ENCODE measurements around the gene KIRREL3. TPM values are rescaled to one million over a fixed set of nuclear protein-coding genes. Genes with fewer than 3 reads are reported as not detected.

The KIRREL3 gene
- polyA plus RNA-seq, 1 donor (not counting 4 experiments of a cell fraction or from before 2014, with no cell fraction given): 0.04 TPM

DNA sequence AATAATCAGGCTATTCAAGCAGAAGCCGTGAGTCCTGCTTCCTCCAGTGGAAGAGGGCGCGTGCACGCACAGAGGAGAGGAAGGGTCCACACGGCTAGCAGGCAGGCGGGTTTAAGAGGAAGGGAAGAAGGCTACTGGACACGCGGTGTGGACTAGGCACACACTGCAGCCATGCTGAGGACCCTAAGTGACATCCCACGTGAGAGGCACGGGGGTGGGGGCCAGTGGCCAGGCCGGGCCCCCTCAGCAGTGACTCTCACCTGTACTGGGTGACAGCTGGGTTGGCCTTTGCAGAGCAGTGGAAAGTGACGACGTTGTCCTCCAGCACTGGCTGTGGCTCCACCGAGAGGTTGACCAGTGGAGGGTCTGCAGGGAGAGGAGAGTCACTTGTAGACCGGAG is 544.5 kb downstream of the KIRREL3 start:
- H3K4me3 ChIP-seq (ENCODE audit: control insufficient read depth in 2 of 3, extremely low read depth in 1 of 3, insufficient read depth in 2 of 3, low read depth in 1 of 3, low read length in 3 of 3): no peak overlapping the region
- no peaks in the 10 kb centered on the region for H3K9me1 ChIP-seq (ENCODE audit: control insufficient read depth, extremely low read depth, insufficient read depth, low read length)
- TF ChIP-seq EZH2 (IDR thresholded peaks at IDR 0.05; ENCODE audit: low read length): no peak
- TF ChIP-seq, protein P1, sequence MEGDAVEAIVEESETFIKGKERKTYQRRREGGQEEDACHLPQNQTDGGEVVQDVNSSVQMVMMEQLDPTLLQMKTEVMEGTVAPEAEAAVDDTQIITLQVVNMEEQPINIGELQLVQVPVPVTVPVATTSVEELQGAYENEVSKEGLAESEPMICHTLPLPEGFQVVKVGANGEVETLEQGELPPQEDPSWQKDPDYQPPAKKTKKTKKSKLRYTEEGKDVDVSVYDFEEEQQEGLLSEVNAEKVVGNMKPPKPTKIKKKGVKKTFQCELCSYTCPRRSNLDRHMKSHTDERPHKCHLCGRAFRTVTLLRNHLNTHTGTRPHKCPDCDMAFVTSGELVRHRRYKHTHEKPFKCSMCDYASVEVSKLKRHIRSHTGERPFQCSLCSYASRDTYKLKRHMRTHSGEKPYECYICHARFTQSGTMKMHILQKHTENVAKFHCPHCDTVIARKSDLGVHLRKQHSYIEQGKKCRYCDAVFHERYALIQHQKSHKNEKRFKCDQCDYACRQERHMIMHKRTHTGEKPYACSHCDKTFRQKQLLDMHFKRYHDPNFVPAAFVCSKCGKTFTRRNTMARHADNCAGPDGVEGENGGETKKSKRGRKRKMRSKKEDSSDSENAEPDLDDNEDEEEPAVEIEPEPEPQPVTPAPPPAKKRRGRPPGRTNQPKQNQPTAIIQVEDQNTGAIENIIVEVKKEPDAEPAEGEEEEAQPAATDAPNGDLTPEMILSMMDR (optimal IDR thresholded peaks at IDR 0.05 in 1 of 3, IDR thresholded peaks at IDR 0.05 in 1 of 3, conservative IDR thresholded peaks at IDR 0.05 in 1 of 3; ENCODE audit: extremely low read depth in 1 of 3, insufficient read depth in 2 of 3, low read length in 3 of 3): no peak
- no peaks in the 10 kb centered on the region for H3K36me3 ChIP-seq (ENCODE audit: control insufficient read depth in 2 of 2, extremely low read depth in 1 of 2, insufficient read depth in 2 of 2, low read length in 2 of 2)
- FAIRE-seq (no peak), DNase-seq (ENCODE audit: low read depth, low spot score) (no peak)
- H2AFZ ChIP-seq (ENCODE audit: control insufficient read depth, low read length): no peak overlapping the region
- H3K27ac ChIP-seq (ENCODE audit: control insufficient read depth, insufficient read depth, low read length): no peak overlapping the region
- H3K9me3 ChIP-seq (ENCODE audit: control insufficient read depth, low read depth, low read length): peaks cover 4% of the 10 kb centered on the region
- no peaks in the 10 kb centered on the region for H4K20me1 ChIP-seq (ENCODE audit: control insufficient read depth, extremely low read depth, insufficient read depth, low read length)
- H3K9ac ChIP-seq (ENCODE audit: control insufficient read depth, extremely low read depth, insufficient read depth, low read length): no peak overlapping the region
- peaks cover 37% of the 10 kb centered on the region for H3K27me3 ChIP-seq (ENCODE audit: control insufficient read depth, extremely low read depth, insufficient read depth, low read length)
- dilution Hi-C loops (cut with MboI; ENCODE audit: extremely low pct_ligation_motif_present, low sequenced_read_pairs): no loop called here
- no peaks in the 10 kb centered on the region for H3K79me2 ChIP-seq (ENCODE audit: control insufficient read depth, insufficient read depth, low read length)
- H3K4me2 ChIP-seq (ENCODE audit: control insufficient read depth, extremely low read depth, insufficient read depth, low read depth, low read length): no peak overlapping the region
- H3K4me1 ChIP-seq (ENCODE audit: control insufficient read depth, extremely low read depth, insufficient read depth, low read length): no peaks in the 10 kb centered on the region

- no peak for DNase-seq (ENCODE audit: low read depth, low spot score)
- Histone ChIP-seq H3K9ac (ENCODE audit: control insufficient read depth, extremely low read depth, insufficient read depth, low read length) (no peak overlapping the region), H3K79me2 (ENCODE audit: control insufficient read depth, insufficient read depth, low read length) (no peaks in the 10 kb centered on the region), H3K4me2 (ENCODE audit: control insufficient read depth, extremely low read depth, insufficient read depth, low read depth, low read length) (no peak overlapping the region), H3K27me3 (ENCODE audit: control insufficient read depth, extremely low read depth, insufficient read depth, low read length) (peaks cover 20% of the 10 kb centered on the region), H3K27ac (ENCODE audit: control insufficient read depth, insufficient read depth, low read length) (no peak overlapping the region), H3K9me3 (ENCODE audit: control insufficient read depth, low read depth, low read length) (peaks cover 15% of the 10 kb centered on the region), H2AFZ (ENCODE audit: control insufficient read depth, low read length) (no peak overlapping the region), H3K36me3 (ENCODE audit: control insufficient read depth in 2 of 2, extremely low read depth in 1 of 2, insufficient read depth in 2 of 2, low read length in 2 of 2) (no peaks in the 10 kb centered on the region), H4K20me1 (ENCODE audit: control insufficient read depth, extremely low read depth, insufficient read depth, low read length) (no peaks in the 10 kb centered on the region), H3K4me3 (ENCODE audit: control insufficient read depth in 2 of 3, extremely low read depth in 1 of 3, insufficient read depth in 2 of 3, low read depth in 1 of 3, low read length in 3 of 3) (no peak overlapping the region), H3K4me1 (ENCODE audit: control insufficient read depth, extremely low read depth, insufficient read depth, low read length) (no peaks in the 10 kb centered on the region), H3K9me1 (ENCODE audit: control insufficient read depth, extremely low read depth, insufficient read depth, low read length) (no peaks in the 10 kb centered on the region)
- FAIRE-seq: no peak
- dilution Hi-C loops (cut with MboI; ENCODE audit: extremely low pct_ligation_motif_present, low sequenced_read_pairs): no loop called here
- TF ChIP-seq EZH2 (IDR thresholded peaks at IDR 0.05; ENCODE audit: low read length): peak; percentile 10
- TF ChIP-seq, protein P1 (optimal IDR thresholded peaks at IDR 0.05 in 1 of 3, IDR thresholded peaks at IDR 0.05 in 1 of 3, conservative IDR thresholded peaks at IDR 0.05 in 1 of 3; ENCODE audit: extremely low read depth in 1 of 3, insufficient read depth in 2 of 3, low read length in 3 of 3): no peak
Measured at GRCh38 chr11:126452241-126453101, 548.1 kb downstream of the KIRREL3 start.
